Activated CD8-positive, alpha-beta memory T cell treated with anti-CD3 and anti-CD28 coated beads, Interleukin-2, amount 10 ng/mL, durations not matched to agents 7 days and 5 days (primary cell): ENCODE data around the gene TNRC6C. TPM values are rescaled to one million over a fixed set of nuclear protein-coding genes. Genes with fewer than 3 reads are reported as not detected.
A peak's percentile ranks its signal among the peaks of the same experiment; 100 is the strongest.

Source experiments
- ATAC-seq: fragments of 150-1000 bp; cut with Tn5 transposase; one replicate; pipeline ENCODE4 v1.10.0; 2021; ENCODE audit warnings: moderate library complexity
- CTCF ChIA-PET: fragments of 350-600 bp; sonication (Branson Sonifier 250); formaldehyde crosslinking; loops from one replicate; lab custom pipeline; 2021; ENCODE audit warnings: antibody characterized with exemption; lab: Charles Lee
- DNase-seq: peaks from one replicate; pipeline ENCODE4 v3.0.0-alpha.2; 2020
- H3K27ac Mint-ChIP-seq: one replicate; pipeline ENCODE4 v1.8.0; 2021; ENCODE audit warnings: mild to moderate bottlenecking, mixed read lengths
- H3K27me3 Mint-ChIP-seq: one replicate; pipeline ENCODE4 v1.8.0; 2021; ENCODE audit warnings: mixed read lengths
- H3K36me3 Mint-ChIP-seq: one replicate; pipeline ENCODE4 v1.8.0; 2021; ENCODE audit warnings: mild to moderate bottlenecking, mixed read lengths
- H3K4me1 Mint-ChIP-seq: one replicate; pipeline ENCODE4 v1.8.0; 2021; ENCODE audit warnings: mixed read lengths
- H3K4me3 Mint-ChIP-seq: one replicate; pipeline ENCODE4 v1.8.0; 2021; ENCODE audit warnings: mild to moderate bottlenecking, moderate library complexity, mixed read lengths
- H3K9me3 Mint-ChIP-seq: one replicate; pipeline ENCODE4 v1.8.0; 2022; ENCODE audit warnings: low read depth, mixed read lengths
- total RNA-seq, 2 experiments: library from RNA; stranded (reverse); gene quantifications; one replicate each; pipeline ENCODE4 v1.2.3, GENCODE V29; 2021

Gene TNRC6C, protein sequence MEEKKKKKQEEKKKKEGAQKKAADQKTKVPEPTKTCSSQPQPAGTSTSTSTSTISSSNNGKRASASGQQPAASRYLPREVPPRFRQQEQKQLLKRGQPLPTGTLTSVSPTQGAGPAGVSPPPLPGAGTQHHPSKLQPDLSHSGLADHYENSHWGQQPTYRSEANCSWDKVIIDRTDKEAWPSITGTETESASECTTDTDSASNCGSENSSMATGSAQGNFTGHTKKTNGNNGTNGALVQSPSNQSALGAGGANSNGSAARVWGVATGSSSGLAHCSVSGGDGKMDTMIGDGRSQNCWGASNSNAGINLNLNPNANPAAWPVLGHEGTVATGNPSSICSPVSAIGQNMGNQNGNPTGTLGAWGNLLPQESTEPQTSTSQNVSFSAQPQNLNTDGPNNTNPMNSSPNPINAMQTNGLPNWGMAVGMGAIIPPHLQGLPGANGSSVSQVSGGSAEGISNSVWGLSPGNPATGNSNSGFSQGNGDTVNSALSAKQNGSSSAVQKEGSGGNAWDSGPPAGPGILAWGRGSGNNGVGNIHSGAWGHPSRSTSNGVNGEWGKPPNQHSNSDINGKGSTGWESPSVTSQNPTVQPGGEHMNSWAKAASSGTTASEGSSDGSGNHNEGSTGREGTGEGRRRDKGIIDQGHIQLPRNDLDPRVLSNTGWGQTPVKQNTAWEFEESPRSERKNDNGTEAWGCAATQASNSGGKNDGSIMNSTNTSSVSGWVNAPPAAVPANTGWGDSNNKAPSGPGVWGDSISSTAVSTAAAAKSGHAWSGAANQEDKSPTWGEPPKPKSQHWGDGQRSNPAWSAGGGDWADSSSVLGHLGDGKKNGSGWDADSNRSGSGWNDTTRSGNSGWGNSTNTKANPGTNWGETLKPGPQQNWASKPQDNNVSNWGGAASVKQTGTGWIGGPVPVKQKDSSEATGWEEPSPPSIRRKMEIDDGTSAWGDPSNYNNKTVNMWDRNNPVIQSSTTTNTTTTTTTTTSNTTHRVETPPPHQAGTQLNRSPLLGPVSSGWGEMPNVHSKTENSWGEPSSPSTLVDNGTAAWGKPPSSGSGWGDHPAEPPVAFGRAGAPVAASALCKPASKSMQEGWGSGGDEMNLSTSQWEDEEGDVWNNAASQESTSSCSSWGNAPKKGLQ (N-terminal part only)
- total RNA-seq: 10 to 100 TPM; 24.9 to 39.3 TPM

GRCh38 chr17:77957857-77958715, at the start of gene TNRC6C:
TNRC6C (plus strand) TSS chr17:77958703; CDS start chr17:78004207, 45,504 bp downstream.
- H3K27ac Mint-ChIP-seq: peak within 1 kb of the TSS; percentile 75
- DNase-seq (peak; percentile 100), ATAC-seq (peak; percentile 91)
- H3K4me1 Mint-ChIP-seq: peaks cover 36% of the 10 kb centered on the region
- peaks cover 34% of the 10 kb centered on the region for H3K27me3 Mint-ChIP-seq
- no peaks in the 10 kb centered on the region for H3K9me3 Mint-ChIP-seq
- peak within 1 kb of the TSS; percentile 84 for H3K4me3 Mint-ChIP-seq
- CTCF ChIA-PET: interaction anchor here (0.6 to 2.6 kb wide), 15 partner anchors 7 to 558 kb away, joined by 3 to 14 read pairs (median 3); no protein-coding TSS in a partner anchor
- H3K36me3 Mint-ChIP-seq: peaks cover 9% of the 10 kb centered on the region

- Mint-ChIP-seq H3K9me3 (no peaks in the 10 kb centered on the region), H3K4me3 (no peak overlapping the region), H3K4me1 (no peaks in the 10 kb centered on the region), H3K27me3 (peaks cover 32% of the 10 kb centered on the region), H3K27ac (no peak overlapping the region), H3K36me3 (no peaks in the 10 kb centered on the region)
- DNase-seq: no peak
- CTCF ChIA-PET: interaction anchor here (1.8 kb wide), 1 partner anchor 90 kb away, joined by 4 read pairs; no protein-coding TSS in a partner anchor
- ATAC-seq: no peak
Measured at GRCh38 chr17:77909236-77909635, 49.3 kb upstream of the TNRC6C start.

GRCh38 chr17:77909816-77910215, 48.7 kb upstream of the TNRC6C start:
- ATAC-seq (no peak), DNase-seq (no peak)
- Mint-ChIP-seq H3K9me3 (no peaks in the 10 kb centered on the region), H3K27ac (no peak overlapping the region), H3K27me3 (peaks cover 34% of the 10 kb centered on the region), H3K36me3 (no peaks in the 10 kb centered on the region), H3K4me3 (no peak overlapping the region), H3K4me1 (no peaks in the 10 kb centered on the region)
- CTCF ChIA-PET: no interaction called here

DNA sequence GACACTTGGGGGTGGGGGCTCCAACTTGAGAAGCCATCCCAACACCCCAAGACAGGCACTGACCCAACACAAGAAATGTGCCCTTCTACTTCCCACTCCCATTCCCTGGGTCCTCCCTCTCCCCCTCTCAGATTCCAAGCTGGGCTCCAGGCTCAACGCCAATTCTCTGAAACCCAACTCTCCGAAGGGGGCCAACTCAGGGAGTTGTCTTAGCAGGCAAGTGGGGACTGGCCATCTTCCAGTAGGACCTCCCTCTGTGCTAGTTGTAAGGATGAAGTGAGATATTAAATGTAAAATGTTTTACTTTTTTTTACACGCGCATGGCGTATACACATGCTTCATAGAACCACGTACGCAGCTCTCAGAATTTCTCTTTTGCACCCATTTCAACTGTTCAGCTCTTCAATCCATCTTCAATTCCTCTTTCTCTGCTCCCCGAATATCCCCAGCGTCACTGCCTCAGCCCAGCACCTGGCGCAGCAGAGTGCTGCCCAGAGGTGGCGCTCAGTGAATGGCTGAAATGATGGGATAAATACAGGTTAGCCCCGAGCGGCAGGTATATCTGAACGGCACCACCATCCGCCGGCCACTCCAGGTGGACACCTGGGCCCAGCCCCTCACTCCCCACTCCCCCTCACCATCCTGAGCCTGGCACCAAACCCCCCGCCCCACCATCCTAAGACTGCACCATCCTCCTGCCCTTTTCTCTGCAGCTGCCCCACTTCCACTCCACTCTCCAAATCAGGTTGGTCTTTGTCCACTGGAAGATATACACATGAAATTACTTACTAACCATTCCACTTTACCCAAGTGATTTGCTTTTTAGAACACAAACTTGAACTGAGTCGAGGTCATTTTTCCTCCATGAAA, 43.9 kb upstream of the TNRC6C start:
- no peaks in the 10 kb centered on the region for H3K9me3 Mint-ChIP-seq
- H3K27me3 Mint-ChIP-seq: peaks cover 67% of the 10 kb centered on the region
- CTCF ChIA-PET: no interaction called here
- ATAC-seq: no peak
- H3K36me3 Mint-ChIP-seq: no peaks in the 10 kb centered on the region
- no peak for DNase-seq
- no peak overlapping the region for H3K4me3 Mint-ChIP-seq
- H3K4me1 Mint-ChIP-seq: peaks cover 6% of the 10 kb centered on the region
- no peak overlapping the region for H3K27ac Mint-ChIP-seq

DNA sequence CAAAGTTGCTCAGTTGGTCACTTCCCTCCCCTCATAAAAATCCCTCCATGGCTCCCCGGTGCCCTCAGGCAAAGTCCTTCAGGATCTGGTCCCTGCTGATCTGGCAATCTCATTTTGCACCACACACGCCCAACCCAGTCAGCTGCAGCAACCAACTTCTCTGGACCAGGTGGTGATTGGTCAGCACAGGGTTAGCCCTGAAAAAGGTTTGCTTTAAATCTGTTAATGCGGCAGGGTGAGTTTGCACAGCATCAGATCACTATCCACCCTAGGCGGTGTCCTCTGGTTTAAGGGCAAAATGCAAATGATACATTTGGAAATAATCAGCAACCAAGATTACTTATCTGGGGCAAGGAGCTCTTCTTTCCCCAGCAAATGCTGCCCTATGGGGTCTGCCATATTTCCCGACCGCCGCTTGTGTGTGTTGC, 42.9 kb upstream of the TNRC6C start:
- H3K9me3 Mint-ChIP-seq: no peaks in the 10 kb centered on the region

GRCh38 chr17:77916264-77916663, 42.2 kb upstream of the TNRC6C start:
- H3K27me3 Mint-ChIP-seq: peaks cover 53% of the 10 kb centered on the region
- no peak for ATAC-seq
- no peak overlapping the region for H3K27ac Mint-ChIP-seq
- no peak for DNase-seq
- no peaks in the 10 kb centered on the region for H3K9me3 Mint-ChIP-seq
- no peaks in the 10 kb centered on the region for H3K36me3 Mint-ChIP-seq
- H3K4me3 Mint-ChIP-seq: no peak overlapping the region
- CTCF ChIA-PET: interaction anchor here (0.6 to 1.4 kb wide), 3 partner anchors 21 to 346 kb away, joined by 3 to 4 read pairs (median 3); no protein-coding TSS in a partner anchor
- H3K4me1 Mint-ChIP-seq: peaks cover 6% of the 10 kb centered on the region

More for the DNA sequence above, 42.9 kb upstream of the TNRC6C start:
- Mint-ChIP-seq H3K27ac (no peak overlapping the region), H3K4me3 (no peak overlapping the region), H3K36me3 (no peaks in the 10 kb centered on the region), H3K27me3 (peaks cover 60% of the 10 kb centered on the region), H3K4me1 (peaks cover 6% of the 10 kb centered on the region)
- CTCF ChIA-PET: interaction anchor here (0.6 kb wide), 1 partner anchor 347 kb away, joined by 3 read pairs; no protein-coding TSS in a partner anchor
- ATAC-seq: no peak
- no peak for DNase-seq

GRCh38 chr17:77916703-77917481, 41.6 kb upstream of the TNRC6C start:
- Mint-ChIP-seq H3K27ac (no peak overlapping the region), H3K4me1 (peaks cover 6% of the 10 kb centered on the region), H3K27me3 (peaks cover 47% of the 10 kb centered on the region), H3K4me3 (no peak overlapping the region), H3K9me3 (no peaks in the 10 kb centered on the region), H3K36me3 (no peaks in the 10 kb centered on the region)
- CTCF ChIA-PET: interaction anchor here (1.1 to 1.4 kb wide), 2 partner anchors 21 to 92 kb away, joined by 3 to 4 read pairs; no protein-coding TSS in a partner anchor
- no peak for DNase-seq
- ATAC-seq: peak; percentile 30

DNA sequence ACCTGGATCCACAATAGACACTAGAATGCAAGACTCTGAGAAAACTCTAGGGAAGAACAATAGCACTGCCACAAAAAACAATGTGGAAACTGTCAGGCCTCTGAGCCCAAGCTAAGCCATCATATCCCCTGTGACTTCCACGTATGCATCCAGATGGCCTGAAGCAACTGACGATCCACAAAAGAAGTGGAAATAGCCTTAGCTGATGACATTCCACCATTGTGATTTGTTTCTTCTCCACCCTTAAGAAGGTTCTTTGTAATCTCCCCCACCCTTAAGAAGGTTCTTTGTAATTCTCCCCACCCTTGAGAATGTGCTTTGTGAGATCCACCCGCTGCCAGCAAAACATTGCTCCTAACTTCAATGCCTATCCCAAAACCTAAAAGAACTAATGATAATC, 39.2 kb upstream of the TNRC6C start:
- H3K4me1 Mint-ChIP-seq: peaks cover 6% of the 10 kb centered on the region
- H3K4me3 Mint-ChIP-seq: no peak overlapping the region
- CTCF ChIA-PET: no interaction called here
- DNase-seq (no peak), ATAC-seq (no peak)
- peaks cover 39% of the 10 kb centered on the region for H3K27me3 Mint-ChIP-seq
- H3K27ac Mint-ChIP-seq: no peak overlapping the region
- no peaks in the 10 kb centered on the region for H3K9me3 Mint-ChIP-seq
- H3K36me3 Mint-ChIP-seq: no peaks in the 10 kb centered on the region

DNA sequence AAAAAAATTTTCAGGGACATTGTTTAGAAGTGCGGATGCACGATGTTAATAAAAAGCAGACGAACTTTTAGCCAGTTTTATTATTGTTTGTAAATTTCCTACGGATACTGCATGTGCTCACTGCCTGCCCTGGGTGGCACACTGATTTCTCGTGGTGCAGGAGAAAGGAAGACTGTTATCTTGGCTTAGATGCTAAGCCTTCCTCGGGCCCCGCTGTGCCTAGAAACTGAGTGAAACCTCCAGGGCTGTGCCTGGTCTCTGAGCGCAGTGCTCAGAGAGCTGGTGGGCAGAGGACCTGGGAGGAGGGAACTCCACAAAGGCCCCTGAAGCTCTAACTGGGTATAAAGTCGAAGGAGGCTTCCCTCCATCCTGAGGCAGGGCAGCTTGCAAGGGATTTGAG, 35.4 kb upstream of the TNRC6C start:
- no peak for DNase-seq
- ATAC-seq: no peak
- H3K36me3 Mint-ChIP-seq: no peaks in the 10 kb centered on the region
- H3K4me3 Mint-ChIP-seq: no peak overlapping the region
- no peaks in the 10 kb centered on the region for H3K9me3 Mint-ChIP-seq
- H3K27ac Mint-ChIP-seq: no peak overlapping the region
- H3K4me1 Mint-ChIP-seq: no peaks in the 10 kb centered on the region
- H3K27me3 Mint-ChIP-seq: peaks cover 10% of the 10 kb centered on the region
- CTCF ChIA-PET: interaction anchor here (0.5 kb wide), 1 partner anchor 280 kb away, joined by 3 read pairs; no protein-coding TSS in a partner anchor

DNA sequence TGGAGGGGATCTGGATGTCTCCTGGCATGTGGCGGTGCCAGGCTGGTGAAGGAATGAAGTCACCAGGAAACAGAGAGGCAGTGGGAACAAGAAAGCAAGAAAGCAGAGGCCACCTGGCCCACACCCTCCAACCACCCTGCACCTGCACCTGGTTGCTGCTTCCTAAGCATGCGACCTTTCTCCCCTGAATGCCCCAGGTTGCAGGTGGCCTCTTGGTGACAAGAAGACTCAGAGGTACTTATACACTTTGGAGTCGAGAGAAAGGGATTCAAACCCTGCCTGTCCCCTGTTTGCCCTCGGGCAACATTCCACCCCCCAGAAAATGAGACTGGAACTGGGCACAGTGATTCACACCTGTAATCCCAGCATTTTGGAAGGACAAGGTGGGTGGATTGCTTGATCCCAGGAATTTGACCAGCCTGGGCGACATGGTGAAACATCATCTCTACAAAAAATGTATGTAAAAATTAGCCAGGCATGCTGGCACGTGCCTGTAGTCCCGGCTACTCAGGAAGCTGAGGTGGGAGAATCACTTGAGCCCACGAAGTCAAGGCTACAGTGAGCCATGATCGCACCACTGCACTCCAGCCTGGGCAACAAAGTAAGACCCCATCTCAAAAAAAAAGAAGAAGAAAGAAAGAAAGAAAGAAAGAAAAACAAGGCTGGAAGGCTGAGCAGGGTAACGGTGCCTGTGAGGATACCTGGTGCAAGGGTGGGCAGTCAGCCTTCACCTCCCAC, 34.6 kb upstream of the TNRC6C start:
- Mint-ChIP-seq H3K27ac (no peak overlapping the region), H3K9me3 (no peaks in the 10 kb centered on the region), H3K4me1 (peaks cover 1% of the 10 kb centered on the region), H3K27me3 (peaks cover 8% of the 10 kb centered on the region), H3K36me3 (no peaks in the 10 kb centered on the region), H3K4me3 (no peak overlapping the region)
- DNase-seq (no peak), ATAC-seq (no peak)
- CTCF ChIA-PET: no interaction called here
